Loucy (cell line): ENCODE results near the gene FCN3.

Experiments used
- CTCF ChIP-seq: fragments of 200-600 bp; sonication (generic); conservative IDR thresholded peaks from 2 replicates; pipeline ENCODE4 v1.5.1; 2014; ENCODE audit warnings: mild to moderate bottlenecking, antibody characterized with exemption, low read length
- EZH2phosphoT487 ChIP-seq: fragments of 200-600 bp; IDR thresholded peaks from 2 replicates; pipeline ENCODE4 v1.6.1; 2018; ENCODE audit warnings: antibody characterized with exemption, mild to moderate bottlenecking, moderate library complexity, borderline replicate concordance

- TF ChIP-seq CTCF (no peak), EZH2phosphoT487 (no peak)
Observed at GRCh38 chr1:27331426-27331825, 43.2 kb downstream of the FCN3 start.
